ENCODE results near the gene BACH2.

BACH2 gene

DNA sequence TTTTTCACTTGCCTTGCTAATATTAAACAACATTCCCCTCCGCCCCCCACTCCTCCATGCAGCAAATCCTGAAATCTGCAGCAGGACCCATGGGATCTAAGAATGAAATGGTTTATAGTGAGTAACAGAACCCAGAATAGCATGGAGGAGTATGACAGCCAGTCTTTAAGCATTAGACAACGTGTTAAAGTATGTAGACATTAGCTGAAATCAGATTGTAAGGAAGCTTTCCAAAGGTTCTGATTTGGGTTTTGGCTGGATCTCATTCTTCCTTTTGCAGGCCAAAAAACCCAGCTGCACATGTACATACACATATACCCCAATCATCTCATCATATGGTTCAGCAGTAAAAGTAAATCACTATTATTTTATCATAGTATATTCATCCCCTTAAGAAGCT is 275.9 kb downstream of the BACH2 start:
- no peak for DNase-seq

DNA sequence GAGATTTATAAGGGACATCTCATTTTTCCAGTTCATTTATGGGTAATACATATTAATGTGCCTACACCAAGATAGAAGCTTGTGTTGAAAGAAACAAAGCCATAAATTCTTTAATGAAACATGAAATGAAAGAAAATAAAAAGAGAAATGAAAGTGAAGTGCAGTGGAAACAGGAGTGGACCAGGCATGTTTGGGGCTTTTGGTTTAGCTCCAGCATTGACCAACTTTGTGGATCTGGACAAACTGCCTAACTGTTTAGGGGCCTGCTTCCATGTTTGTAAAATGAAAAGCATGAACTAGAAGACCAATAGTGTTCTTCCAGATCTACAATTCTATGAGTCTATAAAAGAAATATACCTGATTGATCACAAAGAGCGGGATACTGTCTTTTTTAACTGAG is 277.4 kb downstream of the BACH2 start:
- DNase-seq, result no peak

DNA sequence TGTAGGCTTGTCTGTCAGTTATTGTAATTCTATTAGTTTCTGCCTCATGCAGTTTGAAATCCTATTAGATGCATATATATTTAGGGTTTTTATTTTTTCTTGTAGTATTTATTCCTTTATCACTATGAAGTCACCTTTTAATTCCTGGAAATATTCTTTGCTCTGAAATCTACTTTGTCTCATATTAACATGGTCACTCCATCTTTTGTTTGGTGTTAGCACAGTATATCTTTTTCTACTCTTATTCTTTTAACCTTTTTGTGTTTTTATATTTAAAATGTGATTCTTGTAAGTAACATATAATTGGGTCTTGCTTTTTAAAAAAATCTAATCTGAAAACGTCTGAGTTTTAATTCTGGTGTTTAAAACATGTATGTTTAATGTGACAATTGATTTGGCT is 280.8 kb downstream of the BACH2 start:
- no peak for DNase-seq

DNA sequence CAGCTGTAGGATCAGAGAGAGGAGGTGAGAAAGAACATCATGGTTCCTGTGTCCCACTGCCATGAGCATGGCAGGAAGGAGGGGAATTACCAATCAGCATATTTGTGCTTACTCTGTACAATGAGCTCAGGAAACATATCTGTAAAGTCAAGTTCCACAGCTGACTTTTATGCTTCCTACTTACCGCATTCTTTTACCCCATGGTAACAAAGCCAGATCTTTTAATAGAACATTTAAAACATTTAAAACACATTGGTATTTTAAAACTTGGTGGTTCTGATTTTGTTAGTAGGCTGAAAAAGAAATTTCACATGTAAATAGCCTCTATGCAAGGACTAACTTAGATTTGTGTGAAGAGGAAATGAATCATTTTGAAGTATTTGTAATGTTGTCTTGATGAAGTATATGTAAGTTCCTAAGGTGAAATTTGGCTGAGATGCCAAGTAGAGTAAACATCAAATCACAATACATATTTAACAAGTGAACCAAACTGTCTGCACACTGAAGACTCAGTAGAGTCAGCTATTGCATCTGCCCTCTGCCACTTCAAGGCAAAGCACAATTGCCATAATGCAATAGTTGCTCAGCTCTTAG is 287.6 kb downstream of the BACH2 start:
- DNase-seq, result no peak

DNA sequence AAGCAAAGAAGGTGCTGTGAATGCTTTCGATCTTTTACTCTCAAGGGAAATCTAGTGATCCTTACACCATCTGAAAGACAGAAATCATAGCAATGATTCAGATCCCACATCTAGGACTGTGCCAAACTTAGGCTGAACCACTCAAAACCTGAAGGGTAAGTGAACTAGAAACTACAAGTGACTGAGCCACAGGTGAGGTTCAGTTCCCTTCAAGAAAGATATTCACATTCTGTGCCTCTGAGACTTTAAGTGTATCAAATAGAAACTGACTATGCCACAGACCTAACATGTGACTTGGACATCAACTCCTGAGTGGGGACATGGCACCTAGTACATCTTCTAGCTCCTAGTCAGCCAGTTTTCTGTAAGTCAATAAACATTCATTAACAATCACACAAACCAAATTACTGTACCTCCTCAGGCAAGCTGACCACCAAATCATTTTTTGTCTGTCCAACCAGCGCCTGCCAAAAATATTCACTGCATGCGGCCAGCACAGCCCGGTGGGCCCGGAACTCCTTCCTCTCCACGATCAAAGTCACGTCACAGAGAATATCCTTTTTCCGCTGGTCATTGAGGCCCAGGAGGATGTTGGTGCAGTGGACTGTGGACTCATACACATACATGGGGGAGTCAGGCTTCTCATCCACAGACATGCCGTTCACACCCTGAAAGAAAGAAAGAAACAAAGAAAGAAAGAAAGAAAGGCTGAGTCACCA is 288.3 kb downstream of the BACH2 start:
- no peak for DNase-seq

DNA sequence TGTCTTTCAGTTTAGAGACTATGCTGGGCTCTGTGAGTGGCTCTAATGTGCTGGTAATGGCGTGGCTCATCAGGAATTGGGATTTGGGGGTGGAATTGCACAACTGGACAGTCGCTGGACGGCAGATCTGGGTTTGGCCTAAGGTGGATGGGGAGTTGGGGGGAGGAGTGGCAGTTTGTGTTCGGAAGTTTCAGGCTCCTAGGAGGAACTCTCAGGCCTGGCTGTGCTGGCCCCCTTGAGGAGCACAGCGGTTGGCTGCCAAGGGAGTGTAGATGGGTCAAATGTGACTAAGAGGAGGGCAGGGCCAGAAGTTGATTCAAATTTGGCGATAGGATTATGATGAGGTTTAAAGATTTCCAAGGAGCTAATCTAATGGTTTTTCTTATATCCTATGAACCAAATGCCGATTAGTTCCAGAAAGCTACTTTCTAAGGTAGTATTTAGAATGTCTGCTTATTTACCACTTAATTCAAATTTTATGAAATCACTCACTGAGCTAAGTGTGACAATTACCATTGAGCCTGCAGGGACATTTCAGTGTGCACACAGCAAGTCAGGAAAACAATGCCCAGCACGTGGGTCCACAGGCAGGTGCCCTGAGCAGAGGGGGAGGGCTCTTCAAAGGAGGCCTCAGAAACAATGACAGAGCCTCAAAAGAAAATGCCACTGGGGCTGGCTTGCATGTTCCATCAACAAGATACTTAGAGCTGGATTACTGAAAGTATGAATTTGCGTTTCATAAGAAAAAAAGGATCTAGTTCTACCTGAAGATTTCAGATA is 291.4 kb downstream of the BACH2 start:
- DNase-seq, result no peak

DNA sequence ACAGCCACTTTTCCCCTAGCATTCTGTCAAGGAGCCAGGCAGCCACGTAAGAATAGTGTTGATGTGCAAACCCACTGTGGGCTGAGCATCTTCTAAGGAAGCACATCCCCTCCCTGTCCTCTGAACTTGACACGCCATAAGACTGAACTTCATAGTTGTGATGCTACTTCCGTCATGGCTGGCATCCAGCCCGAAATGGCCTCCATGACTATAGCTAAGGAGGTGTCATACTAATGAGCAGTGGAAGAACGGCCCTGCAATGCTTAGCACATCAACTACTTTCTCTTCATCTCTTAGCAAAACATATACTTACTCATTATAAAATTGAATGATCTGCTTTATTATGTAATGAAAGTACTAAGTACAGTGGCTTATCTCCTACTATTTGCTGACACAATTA is 292.1 kb downstream of the BACH2 start:
- no peak for DNase-seq

DNA sequence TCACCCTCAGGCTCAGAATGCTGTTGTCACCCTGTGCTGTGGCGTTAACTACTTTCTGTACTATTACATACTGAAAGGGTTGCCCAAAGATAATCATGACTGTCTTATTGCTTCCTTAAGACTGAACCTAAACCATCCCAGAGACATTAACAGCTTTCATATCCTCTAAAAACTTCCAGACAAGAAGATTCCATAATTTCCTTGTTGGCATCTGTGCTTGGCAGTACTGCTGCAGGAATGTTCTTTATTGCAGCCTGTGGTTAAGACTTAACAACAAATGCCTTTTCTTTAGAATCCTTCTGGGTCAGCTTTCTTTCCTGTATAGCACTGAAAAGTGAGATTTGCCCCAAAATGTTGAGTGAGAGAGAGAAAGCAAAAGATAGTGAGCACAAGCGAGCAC is 292.7 kb downstream of the BACH2 start:
- DNase-seq, result no peak

DNA sequence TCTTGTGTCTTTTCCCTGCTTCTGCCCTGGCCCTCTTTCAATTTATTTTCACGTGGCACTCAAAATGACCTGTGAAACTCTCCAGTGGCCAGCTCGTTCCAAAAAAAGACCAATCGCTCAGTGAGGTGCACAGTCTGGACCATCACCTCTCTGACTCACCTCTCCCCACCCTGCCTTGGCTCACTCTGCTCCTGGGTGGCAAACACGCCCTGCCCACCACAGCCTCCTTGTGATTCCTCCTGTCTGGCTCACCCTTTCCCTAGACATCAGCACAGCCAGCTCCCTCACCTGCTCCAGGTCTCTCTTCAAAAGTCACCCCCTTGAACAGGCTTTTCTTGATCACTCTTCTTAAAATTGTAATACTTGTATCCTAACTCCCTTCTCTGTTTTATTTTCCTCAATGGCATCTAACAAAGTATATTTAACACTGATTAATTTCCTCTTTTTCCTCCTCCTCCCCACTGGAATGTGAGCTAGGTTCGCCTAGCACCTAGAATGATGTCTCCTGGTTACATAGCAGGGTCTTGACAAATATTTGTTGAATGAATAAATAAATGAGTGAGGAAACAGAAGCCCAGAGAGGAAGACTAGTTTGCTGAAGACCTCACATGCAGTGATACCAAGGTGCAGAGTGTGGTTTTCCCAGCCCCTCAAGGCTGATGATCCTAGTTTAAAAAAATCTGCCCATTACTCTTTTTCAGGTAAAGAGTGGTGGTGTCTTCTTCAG is 293.4 kb downstream of the BACH2 start:
- no peak for DNase-seq

DNA sequence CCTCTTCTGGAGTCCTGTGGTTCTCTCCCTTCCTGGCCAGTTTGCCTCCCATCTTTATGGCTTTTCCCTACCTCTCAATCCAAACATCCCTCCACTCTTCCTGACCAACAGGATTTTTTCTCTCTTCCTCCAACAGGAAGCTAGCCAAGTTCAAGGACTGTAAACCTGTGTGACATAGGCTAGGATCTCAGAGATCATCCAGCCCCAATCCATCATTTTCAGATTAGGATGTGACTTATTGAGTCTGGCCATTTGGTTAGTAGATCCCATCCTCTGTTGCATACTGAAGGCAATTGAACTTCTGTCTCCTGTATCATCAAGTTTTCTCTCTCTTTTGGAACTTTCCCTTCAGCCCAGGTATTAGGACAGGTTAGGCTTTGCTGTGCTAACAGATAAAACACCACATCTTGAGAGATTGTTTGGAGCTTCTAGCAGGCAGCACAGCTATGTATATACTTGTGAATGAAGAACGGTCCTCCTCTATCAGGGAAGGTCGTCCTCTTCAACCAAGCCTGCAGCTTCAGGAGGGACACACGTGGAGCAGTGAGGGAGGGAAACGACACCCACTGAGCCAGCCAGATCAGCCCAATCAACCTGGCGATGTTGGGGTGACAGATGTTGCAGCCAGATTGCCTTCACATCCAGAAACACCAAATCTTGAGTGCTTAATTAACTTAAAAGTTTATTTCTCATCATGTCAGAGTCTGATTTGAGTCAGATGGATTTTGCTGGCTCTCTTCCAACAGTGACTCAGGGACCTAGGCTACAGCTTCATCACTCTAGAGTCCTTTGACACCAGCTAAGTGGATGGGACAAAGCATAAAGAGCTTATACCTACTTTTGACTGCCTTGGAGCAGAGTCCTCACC is 295.5 kb downstream of the BACH2 start:
- DNase-seq, result peak; percentile 97 to 100

DNA sequence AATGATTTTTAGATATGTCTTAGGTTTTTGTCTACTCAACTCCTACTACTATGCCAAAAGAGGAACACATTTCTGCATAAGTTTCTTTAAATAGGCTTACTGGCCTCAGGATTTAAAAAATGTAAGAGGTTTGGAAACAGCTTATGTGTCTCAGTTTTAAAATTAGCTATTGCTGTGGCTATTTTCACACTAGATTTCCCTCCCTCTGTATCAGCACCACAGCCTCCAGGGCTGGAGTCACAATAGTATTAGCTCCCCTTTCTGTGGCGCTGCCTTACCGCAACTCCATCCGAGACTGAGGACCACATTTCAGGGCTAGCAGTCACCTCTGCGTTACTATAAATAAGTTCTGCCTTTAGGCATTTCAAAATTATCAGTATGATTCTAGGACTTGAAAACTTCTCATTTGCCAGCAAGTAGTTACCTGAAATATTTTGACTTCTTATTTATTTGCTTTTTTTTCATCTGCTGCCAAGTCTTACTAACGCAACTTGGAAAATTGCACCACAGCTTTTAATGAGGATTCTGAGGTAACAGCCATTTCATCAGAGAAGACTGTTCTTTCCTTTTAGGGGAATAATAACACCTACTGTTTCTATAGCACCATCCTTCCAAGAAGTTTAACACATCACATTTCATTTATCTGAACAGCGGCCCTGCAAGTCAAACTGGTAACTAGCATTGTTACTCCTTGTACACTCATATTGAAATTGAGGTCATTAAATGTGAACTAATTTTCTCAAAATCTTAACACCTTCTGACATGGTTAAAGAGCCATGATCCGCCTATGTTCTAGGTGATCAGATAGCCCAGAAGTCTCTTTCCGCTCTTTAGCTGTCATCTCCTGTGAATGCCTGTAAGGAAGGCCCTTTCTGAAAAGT is 296.5 kb downstream of the BACH2 start:
- DNase-seq, result no peak

DNA sequence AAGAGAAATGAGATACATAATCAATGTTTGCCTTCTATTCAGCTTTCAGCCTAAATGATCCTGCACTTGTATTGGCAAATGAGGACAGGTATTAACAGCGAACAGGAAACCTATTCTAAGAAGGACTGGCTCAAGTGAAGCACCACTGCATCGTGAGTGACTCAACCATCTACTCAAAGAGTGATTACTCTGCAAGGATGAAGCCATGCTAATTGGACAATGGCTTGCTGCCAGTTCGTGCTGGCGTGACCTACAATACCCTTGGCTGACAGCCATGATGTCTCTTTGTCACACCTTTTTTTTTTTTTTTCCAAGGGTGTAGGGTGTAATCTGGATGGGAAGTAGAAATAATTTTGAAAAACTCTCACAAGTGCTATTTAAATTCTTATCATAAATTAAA is 297.5 kb downstream of the BACH2 start:
- DNase-seq, result peak; percentile 92 to 96

DNA sequence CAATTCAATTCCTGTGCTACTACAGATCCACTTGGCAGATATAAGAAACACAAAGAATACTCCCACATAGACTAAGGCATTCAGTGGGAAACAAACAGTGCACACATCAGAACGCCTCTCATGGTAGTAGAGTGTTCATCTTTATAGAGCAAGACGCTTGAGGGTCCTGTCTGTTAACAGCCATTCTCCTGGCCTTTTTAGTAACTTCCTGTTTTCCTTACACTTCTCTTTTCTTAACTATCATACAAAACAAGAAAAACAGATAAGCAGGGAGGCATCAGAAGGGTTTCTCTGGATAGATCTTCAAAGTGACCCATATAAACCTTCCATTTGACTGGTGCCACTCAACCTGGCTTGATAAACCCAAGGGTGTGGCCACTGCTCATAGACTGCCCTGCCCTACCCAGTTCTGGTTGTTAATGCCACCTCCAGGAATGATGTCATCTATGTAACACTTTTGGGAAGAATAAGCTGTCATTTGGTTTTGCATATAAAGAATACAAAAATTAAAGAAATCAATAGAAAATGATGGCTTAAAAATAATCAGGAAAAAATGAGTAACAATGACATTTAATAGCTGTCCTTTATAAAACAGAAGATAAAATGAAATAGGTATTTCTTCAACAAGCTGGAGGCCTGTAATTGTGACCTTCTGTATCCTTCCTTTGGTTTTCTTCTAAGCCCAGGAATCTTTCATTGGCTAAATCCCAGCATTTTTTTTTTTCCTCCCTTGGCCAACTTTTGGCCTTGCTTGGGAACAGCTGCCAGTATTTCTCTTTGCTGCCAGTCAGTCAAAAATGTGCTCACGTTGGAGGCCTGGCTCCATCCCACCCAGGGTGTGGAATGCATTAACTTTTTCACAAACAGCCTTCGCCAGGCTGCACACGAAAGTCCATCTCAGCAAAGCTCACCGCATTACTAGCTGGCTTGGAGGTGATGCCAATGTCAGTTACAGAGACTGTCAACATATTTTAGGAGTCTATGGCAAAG is 298.9 kb downstream of the BACH2 start:
- DNase-seq, result no peak

DNA sequence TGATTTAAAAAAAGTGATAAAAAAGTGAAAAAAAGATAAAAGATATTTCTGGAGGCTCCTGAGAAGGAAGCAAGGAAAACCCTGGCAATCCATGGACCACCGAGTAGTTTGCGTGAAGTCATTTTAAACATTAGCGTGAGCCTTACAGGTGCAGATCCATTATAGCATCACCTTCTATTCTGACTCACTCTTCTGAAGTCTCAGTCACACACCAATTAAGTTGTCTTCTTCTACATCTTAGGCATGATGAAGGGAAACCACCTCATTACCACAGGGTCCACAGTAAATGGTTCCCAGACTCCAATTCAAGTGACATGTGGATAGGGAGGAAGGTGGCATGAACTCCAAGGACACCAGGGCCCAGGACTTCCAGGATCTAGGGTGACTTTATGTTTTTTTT is 303.2 kb downstream of the BACH2 start:
- no peak for DNase-seq

DNA sequence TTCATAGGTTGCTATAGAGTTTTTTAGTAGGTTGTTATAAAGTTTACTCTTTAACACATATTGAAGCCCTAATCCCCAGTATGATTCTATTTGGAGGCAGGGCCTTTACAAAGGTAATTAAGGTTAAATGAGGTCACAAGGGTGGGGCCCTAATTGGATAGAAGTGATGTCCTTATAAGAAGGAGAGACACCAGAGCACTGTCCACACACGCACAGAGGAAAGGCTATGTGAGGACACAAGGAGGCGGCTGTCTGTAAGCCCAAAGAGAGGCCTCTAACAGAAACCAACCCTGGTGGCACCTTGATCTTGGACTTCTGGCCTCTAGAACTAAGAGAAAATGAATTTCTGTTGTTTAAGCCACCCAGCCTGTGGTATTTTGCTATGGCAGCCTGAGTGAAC is 303.8 kb downstream of the BACH2 start:
- DNase-seq, result no peak

DNA sequence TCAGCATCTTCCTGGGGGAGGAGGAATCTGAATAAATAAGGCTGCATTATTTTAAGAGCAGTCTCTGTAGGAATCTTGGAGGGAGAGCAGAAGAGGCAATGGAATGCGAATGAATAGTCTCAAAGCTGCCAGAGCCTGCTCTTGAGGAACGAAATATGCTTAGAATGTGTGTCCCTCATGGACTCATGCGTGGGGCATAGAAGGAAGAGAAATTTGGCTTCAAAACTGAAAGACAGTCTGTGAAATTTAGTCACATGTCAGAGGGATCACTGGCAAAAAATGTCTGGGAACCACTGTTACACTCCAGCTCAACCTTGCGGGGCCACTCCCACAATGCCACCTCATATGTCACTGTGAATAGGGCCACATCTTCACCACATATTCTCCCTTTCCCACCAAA is 306.9 kb downstream of the BACH2 start:
- DNase-seq, result no peak

DNA sequence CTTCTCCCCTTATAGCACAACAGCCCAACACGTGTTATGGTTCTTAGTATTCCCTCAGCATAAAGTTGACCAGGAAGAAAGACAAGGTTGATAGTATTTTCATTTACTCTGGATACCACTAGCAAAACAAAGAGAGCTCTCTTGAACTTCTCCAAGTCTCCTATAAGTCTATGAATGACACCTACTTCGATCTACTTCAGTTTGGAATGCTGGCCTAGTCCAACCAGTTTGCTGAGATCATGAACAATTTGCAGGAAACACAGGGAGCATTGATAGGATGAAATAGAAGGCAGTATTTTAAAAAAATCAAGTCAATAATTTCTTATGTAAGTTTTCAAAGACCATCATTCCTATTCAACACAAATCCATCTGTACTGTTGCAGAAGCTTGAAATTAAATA is 308.8 kb downstream of the BACH2 start:
- DNase-seq, result no peak

DNA sequence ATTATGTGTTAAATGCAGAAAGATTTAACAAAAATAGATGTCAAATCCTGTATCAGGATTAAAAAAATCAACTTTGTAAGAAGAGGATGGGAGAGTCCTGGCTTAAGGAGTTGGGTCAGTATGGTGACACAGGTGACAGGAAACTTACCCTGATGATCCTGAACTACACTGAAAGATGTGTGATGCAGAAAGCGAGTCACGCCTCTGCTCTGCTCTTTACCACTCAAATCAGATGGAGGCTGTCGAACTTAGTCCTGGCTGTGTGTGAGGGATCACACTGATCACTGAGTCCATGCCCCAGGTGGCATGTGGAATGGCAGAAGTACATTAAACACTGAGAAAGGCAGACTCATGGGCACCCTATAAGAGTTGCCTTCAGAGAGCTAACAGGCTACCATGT is 309.5 kb downstream of the BACH2 start:
- DNase-seq, result no peak

DNA sequence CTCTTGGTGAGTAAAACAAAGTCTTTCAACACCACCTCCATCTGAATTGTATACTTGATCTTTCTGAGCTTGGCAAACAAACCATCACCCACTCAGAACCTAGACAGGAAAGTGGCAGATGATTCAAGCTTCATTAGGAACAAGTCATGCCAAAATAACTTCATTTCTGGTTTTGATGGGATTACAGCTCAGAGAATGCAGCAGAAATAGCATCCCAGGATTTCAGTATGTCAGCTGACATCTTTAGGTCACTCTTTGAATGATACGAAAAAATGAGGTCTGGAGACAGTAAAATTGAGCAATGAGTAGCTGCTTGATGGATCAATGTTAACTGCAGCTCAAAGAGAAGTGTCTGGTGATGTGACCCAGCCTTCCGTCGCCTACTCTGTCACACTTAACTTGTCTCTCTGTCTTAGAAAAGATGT is 310.0 kb downstream of the BACH2 start:
- DNase-seq, result no peak
